MG63 (cell line): ENCODE data around the gene OR2S2. TPM values are rescaled to one million over a fixed set of nuclear protein-coding genes. Genes with fewer than 3 reads are reported as not detected.
"Not testable (repeated sequence)": the region's sequence is repeated elsewhere in the genome, so short reads cannot be mapped to it uniquely, and the experiment has no call there.

Experiments
- DNase-seq: peaks from one replicate; pipeline ENCODE4 v3.0.0-alpha.2; 2020
- H3K27me3 ChIP-seq: fragments of 250-450 bp; sonication (Bioruptor Pico); 2 replicates; pipeline ENCODE4 v1.5.1; 2020; ENCODE audit warnings: mild to moderate bottlenecking, moderate library complexity
- H3K36me3 ChIP-seq: fragments of 250-450 bp; sonication (Bioruptor Pico); 2 replicates; pipeline ENCODE4 v1.5.1; 2020; ENCODE audit warnings: mild to moderate bottlenecking, moderate library complexity
- H3K4me3 ChIP-seq: fragments of 250-450 bp; sonication (Bioruptor Pico); 2 replicates; pipeline ENCODE4 v1.5.1; 2020; ENCODE audit warnings: mild to moderate bottlenecking, moderate library complexity
- H3K9me3 ChIP-seq: fragments of 250-450 bp; sonication (Bioruptor Pico); 2 replicates; pipeline ENCODE4 v1.5.1; 2020; ENCODE audit warnings: mild to moderate bottlenecking, moderate library complexity
- total RNA-seq: library from RNA; depleted of rRNA; stranded (reverse); fragments of >200 nt; shearing (Covaris generic); gene quantifications from 2 replicates; pipeline ENCODE4 v1.2.3, GENCODE V29; 2014; ENCODE audit warnings: low replicate concordance

The OR2S2 gene
- total RNA-seq, 1 experiment from 2014 or later, result not detected

GRCh38 chr9:35923927-35924763 is 33.8 kb downstream of the OR2S2 start:
- Histone ChIP-seq H3K4me3 (peak overlapping the region; percentile 2), H3K9me3 (no peaks in the 10 kb centered on the region)
- peak; percentile 98 for DNase-seq

GRCh38 chr9:35923598-35923926 is 34.4 kb downstream of the OR2S2 start:
- H3K4me3 ChIP-seq, result no peak overlapping the region

More at GRCh38 chr9:35923927-35924763, 33.8 kb downstream of the OR2S2 start:
- no peaks in the 10 kb centered on the region for H3K27me3 ChIP-seq
- H3K36me3 ChIP-seq, result no peaks in the 10 kb centered on the region

GRCh38 chr9:35920051-35920620 is 37.8 kb downstream of the OR2S2 start:
- H3K36me3 ChIP-seq, result no peaks in the 10 kb centered on the region
- no peaks in the 10 kb centered on the region for H3K27me3 ChIP-seq
- no peak overlapping the region for H3K4me3 ChIP-seq
- no peaks in the 10 kb centered on the region for H3K9me3 ChIP-seq
- DNase-seq, result no peak

More at GRCh38 chr9:35923598-35923926, 34.4 kb downstream of the OR2S2 start:
- no peaks in the 10 kb centered on the region for H3K36me3 ChIP-seq
- no peak for DNase-seq
- H3K27me3 ChIP-seq, result no peaks in the 10 kb centered on the region
- H3K9me3 ChIP-seq, result no peaks in the 10 kb centered on the region

- no peak overlapping the region for H3K4me3 ChIP-seq
- no peak for DNase-seq
- H3K27me3 ChIP-seq, result no peaks in the 10 kb centered on the region
- H3K9me3 ChIP-seq, result no peaks in the 10 kb centered on the region
- H3K36me3 ChIP-seq, result no peaks in the 10 kb centered on the region
Measured at GRCh38 chr9:35919212-35920008, 38.5 kb downstream of the OR2S2 start.

GRCh38 chr9:35918780-35919179 is 39.2 kb downstream of the OR2S2 start:
- DNase-seq, result no peak
- Histone ChIP-seq H3K27me3 (no peaks in the 10 kb centered on the region), H3K4me3 (no peak overlapping the region), H3K9me3 (no peaks in the 10 kb centered on the region), H3K36me3 (no peaks in the 10 kb centered on the region)

- no peak for DNase-seq
- no peaks in the 10 kb centered on the region for H3K27me3 ChIP-seq
- H3K9me3 ChIP-seq, result no peaks in the 10 kb centered on the region
- no peak overlapping the region for H3K4me3 ChIP-seq
- peaks cover 9% of the 10 kb centered on the region for H3K36me3 ChIP-seq
Measured at GRCh38 chr9:35917261-35917660, 40.7 kb downstream of the OR2S2 start.

GRCh38 chr9:35915681-35916294 is 42.2 kb downstream of the OR2S2 start:
- DNase-seq, result no peak
- peaks cover 24% of the 10 kb centered on the region for H3K36me3 ChIP-seq
- no peaks in the 10 kb centered on the region for H3K27me3 ChIP-seq
- no peaks in the 10 kb centered on the region for H3K9me3 ChIP-seq
- no peak overlapping the region for H3K4me3 ChIP-seq

GRCh38 chr9:35914301-35914807 is 43.6 kb downstream of the OR2S2 start:
- peak; percentile 70 for DNase-seq
- Histone ChIP-seq H3K27me3 (no peaks in the 10 kb centered on the region), H3K4me3 (no peak overlapping the region), H3K9me3 (no peaks in the 10 kb centered on the region), H3K36me3 (peaks cover 38% of the 10 kb centered on the region)

- H3K27me3 ChIP-seq, H3K9me3 ChIP-seq, DNase-seq, H3K4me3 ChIP-seq: not testable (repeated sequence)
- peaks cover 47% of the 10 kb centered on the region for H3K36me3 ChIP-seq
Measured at GRCh38 chr9:35913429-35913828, 44.5 kb downstream of the OR2S2 start.

GRCh38 chr9:35912791-35913400 is 45.1 kb downstream of the OR2S2 start:
- Histone ChIP-seq H3K9me3 (no peaks in the 10 kb centered on the region), H3K27me3 (no peaks in the 10 kb centered on the region), H3K36me3 (peaks cover 51% of the 10 kb centered on the region), H3K4me3 (no peak overlapping the region)
- DNase-seq, result no peak

GRCh38 chr9:35911690-35912089 is 46.3 kb downstream of the OR2S2 start:
- H3K36me3 ChIP-seq, result peaks cover 56% of the 10 kb centered on the region
- H3K4me3 ChIP-seq, result no peak overlapping the region
- H3K27me3 ChIP-seq, result no peaks in the 10 kb centered on the region
- no peak for DNase-seq
- H3K9me3 ChIP-seq, result no peaks in the 10 kb centered on the region

- Histone ChIP-seq H3K4me3 (no peak overlapping the region), H3K36me3 (peaks cover 58% of the 10 kb centered on the region), H3K27me3 (no peaks in the 10 kb centered on the region), H3K9me3 (no peaks in the 10 kb centered on the region)
- DNase-seq, result peak; percentile 71
Measured at GRCh38 chr9:35910613-35911359, 47.2 kb downstream of the OR2S2 start.

GRCh38 chr9:35909687-35910612 is 48.0 kb downstream of the OR2S2 start:
- Histone ChIP-seq H3K36me3 (peaks cover 58% of the 10 kb centered on the region), H3K4me3 (no peak overlapping the region), H3K27me3 (no peaks in the 10 kb centered on the region), H3K9me3 (no peaks in the 10 kb centered on the region)
- DNase-seq, result no peak

- peaks cover 58% of the 10 kb centered on the region for H3K36me3 ChIP-seq
- no peaks in the 10 kb centered on the region for H3K27me3 ChIP-seq
- DNase-seq, result no peak
- no peaks in the 10 kb centered on the region for H3K9me3 ChIP-seq
- peak within 1 kb of the TSS; percentile 56 for H3K4me3 ChIP-seq
Measured at GRCh38 chr9:35909274-35909673, 48.7 kb downstream of the OR2S2 start, which contains the start of gene SPAAR. Gene SPAAR (plus strand): TSS chr9:35909490. CDS start chr9:35910464, 974 bp downstream.
